Fibroblast of skin of left quadriceps (primary cell): ENCODE measurements around the gene BTLA.
"Not testable (repeated sequence)": the region's sequence is repeated elsewhere in the genome, so short reads cannot be mapped to it uniquely, and the experiment has no call there.

Experiments
- DNase-seq, 2 experiments: peaks; one replicate each; pipeline ENCODE4 v3.0.0-alpha.2; 2013; ENCODE audit warnings: low read depth in 2 of 2

The BTLA gene

DNA sequence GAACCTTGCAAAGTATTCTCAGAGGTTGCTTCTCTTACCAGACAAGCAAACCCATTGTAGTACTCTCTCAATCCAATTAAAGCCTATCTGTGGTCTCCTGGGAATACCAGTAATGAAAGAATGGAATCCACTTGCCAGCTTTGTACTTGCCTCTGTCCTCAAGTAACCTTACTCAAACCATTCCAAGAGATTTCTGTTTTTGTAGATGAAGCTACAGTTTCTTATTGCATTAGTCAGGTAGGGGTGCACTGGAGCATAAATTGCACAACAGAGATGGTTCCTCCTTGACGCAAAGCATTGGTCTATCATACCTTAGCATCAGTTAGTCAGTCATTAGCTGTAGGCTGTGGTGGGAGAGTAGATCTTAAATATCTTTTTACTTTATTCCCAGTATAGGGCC is 52.9 kb downstream of the BTLA start:
- peak in 1 of 2 experiments; percentile 23 for DNase-seq

DNA sequence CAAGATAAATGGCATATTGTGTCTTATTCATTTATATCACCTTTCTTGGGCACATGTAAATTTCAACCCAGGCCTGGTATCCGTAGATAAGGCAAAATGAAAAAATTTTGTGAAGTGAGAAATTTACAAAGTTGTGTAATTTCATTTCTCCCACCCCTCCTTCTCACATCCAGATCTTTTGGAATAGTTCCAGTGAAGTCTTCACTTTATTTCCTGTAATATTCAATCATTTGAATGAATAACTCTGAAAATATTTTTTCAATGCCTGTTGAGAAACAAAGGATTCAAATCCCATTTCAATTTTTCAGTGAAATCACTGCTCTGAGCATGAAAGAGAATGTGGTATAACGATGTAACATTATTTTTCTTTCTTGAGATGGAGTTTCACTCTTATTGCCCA is 53.4 kb downstream of the BTLA start:
- DNase-seq: peak in 1 of 2 experiments; percentile 8

DNA sequence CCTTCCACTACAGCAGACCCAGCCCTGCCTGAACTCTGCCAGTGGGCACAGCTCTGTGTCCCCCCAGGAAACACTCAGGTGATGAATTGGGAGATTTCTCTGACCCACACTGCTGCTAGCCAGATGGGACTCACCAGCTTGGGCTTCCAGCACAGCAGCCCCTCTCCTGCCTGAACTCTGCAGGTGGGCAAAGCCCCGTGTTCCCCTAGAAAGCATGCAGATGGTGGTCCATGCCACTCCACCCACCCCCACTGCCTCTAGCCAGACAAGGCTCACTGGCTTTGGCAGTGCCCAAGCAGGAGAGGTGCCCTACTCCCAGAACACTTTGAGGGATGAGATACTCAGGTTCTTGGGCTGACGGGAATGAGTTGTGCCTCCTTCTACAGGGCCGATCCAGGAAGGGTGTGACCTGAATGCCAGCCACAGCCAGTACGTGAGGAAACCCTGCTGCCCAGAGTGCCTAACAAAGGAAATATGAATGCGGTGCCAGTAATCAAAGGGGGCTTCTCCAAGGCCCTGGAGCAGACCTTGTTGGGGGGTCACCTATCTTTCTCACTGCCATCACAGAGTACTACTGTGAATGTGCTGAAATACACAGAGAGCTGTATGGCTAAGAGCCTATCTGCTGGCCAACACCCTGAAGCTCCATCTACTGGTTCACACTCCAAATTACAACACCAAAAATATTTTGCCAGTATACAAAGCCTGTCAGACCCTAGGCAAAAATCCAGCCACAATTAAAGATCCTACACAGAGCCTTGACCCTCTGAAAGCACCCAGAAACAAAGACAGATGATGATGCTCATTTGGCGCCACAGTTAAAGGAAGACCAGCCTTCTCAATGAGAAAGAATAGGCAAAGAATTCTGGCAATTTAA is 61.9 kb downstream of the BTLA start:
- DNase-seq: peak in 1 of 2 experiments; percentile 11

DNA sequence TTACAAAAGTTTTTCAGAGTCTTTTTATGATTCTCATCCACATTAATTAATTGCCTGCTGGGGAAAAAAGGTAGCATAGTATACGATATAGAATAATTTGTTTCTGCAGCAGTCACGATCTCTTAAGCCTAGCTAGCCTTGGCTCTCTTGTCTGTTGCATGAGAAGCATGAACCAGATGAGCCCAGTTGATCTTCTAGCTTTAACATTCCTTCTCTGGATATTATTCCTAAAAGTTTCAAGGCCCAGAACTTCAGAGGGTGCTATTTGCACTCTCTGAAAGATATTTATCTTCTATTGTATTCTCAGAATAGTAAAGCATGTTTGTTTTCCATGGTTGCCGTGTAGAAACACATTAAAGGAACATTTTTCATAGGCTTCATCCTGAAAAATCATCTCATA is 69.3 kb downstream of the BTLA start:
- DNase-seq: no peak

DNA sequence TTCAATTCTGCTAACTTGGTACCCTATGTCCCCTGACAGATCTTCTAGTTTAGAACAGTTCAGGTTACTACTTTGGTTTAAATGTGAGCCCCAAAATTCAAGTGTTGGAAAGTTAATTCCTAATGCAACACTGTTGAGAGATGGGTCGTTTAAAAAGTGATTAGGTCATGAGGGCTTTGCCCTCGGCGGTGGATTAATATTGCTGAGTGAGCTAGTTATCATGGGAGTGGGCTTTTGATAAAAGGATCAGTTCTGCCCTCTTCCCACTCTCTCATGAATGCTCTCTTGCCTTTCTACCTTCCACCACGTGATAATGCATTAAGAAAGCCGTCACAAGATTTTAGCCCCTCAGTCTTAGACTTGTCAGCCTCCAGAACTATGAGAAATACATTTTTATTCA is 72.1 kb downstream of the BTLA start:
- DNase-seq: no peak

DNA sequence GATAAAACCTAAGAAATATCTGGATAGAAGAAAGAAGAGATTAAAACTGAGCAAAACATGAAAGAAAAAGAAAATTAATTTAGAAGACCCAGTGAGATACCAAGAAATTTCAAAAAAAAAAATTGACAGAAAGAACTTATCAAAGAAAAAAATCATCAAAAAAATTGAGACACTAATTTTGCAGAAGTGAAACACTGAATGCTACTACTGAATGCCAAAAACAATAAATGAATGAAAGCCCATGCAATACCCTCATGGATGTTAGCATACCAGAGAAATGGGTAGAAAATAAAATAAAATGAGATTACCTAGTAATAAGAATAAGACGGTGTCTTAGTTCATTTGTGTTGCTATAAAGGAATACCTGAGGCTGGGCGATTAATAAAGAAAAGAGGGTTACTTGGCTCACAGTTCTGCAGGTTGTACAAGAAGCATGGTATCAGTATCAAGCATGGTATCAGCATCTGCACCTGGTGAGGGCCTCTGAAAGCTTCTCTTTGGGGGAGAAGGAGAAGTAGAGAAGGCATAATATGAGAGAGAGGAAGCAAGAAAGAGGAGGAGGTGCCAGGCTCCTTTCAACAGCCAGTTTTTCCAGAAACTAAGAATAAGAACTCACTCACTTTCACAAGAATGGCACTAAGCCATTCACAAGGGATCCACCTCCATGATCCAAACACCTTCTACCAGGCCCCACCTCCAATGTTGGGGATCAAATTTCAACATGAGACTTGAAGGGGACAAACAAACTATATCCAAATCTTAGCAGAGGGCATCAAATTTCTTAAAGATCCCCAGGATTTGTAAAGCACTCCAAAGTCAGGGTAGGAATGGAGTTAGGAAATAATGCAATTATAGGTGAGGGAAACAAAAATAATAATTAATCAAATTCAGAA is 73.2 kb downstream of the BTLA start:
- no peak for DNase-seq

DNA sequence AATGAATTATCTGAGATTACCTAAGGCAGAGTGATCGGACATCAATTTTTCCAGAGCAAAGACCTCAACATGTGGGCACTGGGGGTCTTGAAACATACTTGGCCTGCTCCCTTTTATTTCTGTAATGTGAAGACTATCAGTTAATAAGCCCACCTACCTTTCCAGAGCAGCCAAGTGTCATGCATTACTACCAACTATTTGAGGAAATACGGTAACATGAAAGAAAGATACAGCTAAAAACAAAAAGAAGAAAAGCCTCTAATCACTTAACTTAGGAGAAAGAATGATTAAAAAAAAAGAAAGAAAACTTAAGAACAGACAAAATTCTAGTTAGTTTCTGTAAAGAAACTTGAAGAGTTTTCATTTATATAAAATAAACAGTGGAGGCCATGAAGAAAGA is 73.9 kb downstream of the BTLA start:
- DNase-seq: no peak

DNA sequence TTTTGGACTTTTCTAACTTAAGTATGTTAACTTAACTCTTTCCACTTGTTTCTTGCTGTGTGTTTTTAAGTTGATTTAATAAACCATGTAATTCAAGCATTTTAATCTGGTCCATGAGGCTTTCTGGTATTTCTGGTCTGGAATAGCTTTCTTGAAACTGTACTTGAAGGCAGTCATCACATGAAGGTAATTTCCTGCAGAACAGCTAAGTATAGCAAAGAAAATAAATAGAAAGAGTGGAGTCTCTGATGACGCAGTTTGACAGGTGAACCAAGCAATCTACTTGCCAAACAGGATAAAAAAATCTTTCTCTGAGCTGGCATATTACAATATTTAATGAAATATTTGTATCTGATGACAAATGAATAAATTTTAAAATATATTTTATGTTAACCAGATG is 74.9 kb downstream of the BTLA start:
- no peak for DNase-seq

DNA sequence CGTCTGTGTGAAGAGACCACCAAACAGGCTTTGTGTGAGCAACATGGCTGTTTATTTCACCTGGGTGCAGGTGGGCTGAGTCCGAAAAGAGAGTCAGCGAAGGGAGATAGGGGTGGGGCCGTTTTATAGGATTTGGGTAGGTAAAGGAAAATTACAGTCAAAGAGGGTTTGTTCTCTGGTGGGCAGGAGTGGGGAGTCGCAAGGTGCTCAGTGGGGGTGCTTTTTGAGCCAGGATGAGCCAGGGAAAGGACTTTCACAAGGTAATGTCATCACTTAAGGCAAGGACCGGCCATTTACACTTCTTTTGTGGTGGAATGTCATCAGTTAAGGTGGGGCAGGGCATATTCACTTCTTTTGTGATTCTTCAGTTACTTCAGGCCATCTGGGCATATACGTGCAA is 76.4 kb downstream of the BTLA start:
- not testable (repeated sequence) for DNase-seq

DNA sequence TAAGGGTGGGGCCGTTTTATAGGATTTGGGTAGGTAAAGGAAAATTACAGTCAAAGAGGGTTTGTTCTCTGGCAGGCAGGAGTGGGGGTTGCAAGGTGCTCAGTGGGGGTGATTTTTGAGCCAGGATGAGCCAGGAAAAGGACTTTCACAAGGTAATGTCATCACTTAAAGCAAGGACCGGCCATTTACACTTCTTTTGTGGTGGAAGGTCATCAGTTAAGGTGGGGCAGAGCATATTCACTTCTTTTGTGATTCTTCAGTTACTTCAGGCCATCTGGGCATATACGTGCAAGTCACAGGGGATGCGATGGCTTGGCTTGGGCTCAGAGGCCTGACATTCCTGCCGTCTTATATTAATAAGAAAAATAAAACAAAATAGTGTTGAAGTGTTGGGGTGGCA is 80.7 kb downstream of the BTLA start:
- not testable (repeated sequence) for DNase-seq

DNA sequence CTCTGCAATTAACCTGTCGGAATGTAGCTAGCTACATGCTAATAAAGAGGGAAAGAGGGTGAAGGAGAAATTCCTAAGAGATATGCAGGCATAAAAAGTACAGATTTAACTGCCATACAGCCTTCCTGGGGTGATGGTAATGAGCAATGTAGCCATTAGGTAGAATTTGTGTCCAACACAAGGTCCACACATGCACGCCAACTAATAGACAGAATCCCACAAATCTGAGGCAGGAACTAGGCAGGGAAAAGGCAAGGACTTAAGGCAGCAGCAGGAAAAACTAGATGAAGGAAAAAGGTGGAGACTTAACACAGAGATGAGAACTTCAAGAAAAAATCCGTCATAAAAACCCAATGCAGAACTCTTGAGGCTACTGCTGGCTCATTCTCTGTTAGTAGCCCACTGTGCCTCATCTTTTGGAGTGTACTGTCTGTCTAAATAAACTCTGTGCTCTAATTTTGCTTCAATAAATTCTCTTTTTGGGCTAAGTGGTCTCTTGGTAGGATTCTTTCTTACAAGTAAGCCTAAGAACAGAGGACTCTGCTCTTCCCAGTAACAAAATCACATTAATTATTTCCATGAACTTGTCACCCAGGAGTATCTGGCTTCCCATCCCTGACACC is 81.5 kb downstream of the BTLA start:
- DNase-seq: no peak

DNA sequence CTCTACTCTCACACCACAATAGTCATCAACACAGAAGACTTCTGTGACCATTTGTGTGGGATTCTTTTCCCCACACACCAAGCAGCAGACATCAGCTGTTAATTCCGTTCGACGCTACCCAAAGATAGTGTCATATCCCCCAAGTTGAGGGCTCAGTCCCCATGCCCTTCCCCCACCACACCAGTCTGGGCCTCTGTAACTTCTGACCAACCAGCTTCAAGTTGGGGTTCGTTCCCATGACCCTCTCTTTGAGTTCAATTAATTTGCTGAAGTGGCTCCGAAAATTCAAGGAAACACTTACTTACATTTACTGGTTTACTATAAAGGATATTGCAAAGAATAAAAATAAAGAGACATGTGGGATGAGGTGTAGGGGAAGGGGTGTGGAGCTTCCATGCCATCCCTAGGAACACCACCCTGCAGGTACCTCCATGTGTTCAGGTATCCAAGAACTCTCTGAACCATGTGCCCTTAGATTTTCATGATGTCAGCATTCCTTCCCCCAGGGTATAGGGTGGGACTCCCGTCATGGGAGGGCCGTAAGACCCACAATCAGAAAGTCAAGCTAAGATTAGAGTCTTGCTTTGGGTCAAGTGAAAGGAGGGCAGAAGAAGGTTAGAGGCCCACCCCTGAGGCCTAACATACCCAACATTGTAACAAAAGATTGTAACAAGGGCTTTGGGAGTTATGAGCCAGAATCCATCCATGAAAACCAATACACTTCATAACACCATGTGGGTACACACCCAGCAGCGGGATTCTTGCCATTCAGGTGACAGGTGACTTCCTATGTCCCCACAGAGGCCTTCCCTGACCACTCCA is 82.7 kb downstream of the BTLA start:
- DNase-seq: no peak

DNA sequence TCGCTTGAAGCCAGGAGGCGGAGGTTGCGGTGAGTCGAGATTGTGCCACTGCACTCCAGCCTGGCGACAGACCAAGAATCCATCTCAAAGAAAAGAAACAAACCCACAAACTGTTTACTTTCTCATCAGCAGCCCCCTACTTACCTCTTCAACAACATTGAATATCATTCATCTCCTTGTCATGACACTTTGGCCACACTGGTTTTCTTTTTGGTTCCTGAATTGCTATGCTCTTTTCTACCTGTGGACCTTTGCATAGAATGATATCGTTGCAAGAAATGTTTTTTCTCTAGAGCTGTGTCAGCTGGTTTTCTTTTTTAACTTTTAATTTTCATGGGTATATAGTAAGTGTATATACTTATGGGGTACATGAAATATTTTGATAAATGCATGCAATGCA is 83.9 kb downstream of the BTLA start:
- no peak for DNase-seq
